ENCODE measurements around the gene MYO1B.

DNA sequence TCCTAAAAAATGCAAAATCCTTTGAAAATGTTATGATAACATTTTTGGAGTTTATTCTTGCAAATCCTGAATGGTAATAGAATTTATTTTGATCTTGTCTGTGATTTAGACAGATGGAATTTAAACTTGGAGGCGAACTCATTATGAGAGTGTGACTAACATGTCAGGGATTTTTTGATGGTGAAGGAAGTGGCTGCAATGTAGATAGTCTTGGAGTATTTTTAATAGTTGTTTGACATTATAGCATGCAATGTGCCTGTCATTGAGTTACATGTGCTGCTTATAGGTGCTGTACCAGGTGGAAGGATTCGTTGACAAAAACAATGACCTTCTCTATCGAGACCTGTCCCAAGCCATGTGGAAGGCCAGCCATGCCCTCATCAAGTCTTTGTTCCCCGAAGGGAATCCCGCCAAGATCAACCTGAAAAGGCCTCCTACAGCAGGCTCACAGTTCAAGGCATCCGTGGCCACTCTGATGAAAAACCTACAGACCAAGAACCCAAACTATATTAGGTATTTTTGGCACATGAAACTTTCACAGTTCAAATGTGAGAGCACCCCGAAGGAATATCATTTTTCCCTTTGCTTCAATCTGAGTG is 141.8 kb downstream of the MYO1B start:
- TF ChIP-seq, protein P1, sequence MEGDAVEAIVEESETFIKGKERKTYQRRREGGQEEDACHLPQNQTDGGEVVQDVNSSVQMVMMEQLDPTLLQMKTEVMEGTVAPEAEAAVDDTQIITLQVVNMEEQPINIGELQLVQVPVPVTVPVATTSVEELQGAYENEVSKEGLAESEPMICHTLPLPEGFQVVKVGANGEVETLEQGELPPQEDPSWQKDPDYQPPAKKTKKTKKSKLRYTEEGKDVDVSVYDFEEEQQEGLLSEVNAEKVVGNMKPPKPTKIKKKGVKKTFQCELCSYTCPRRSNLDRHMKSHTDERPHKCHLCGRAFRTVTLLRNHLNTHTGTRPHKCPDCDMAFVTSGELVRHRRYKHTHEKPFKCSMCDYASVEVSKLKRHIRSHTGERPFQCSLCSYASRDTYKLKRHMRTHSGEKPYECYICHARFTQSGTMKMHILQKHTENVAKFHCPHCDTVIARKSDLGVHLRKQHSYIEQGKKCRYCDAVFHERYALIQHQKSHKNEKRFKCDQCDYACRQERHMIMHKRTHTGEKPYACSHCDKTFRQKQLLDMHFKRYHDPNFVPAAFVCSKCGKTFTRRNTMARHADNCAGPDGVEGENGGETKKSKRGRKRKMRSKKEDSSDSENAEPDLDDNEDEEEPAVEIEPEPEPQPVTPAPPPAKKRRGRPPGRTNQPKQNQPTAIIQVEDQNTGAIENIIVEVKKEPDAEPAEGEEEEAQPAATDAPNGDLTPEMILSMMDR (IDR thresholded peaks at IDR 0.05): no peak
- no peak for TF ChIP-seq EP300 (IDR thresholded peaks at IDR 0.05)
- TF ChIP-seq POLR2A (IDR thresholded peaks at IDR 0.05): no peak
- no peak for TF ChIP-seq POLR2AphosphoS5 (IDR thresholded peaks at IDR 0.05)

All from sigmoid colon (tissue), 4 donors.